GM18951 (cell line): ENCODE results near the gene ST14.
"Not testable (repeated sequence)": the region's sequence is repeated elsewhere in the genome, so short reads cannot be mapped to it uniquely, and the experiment has no call there.

Experiments used
- POLR2A ChIP-seq: IDR thresholded peaks from 4 replicates; pipeline ENCODE4 v1.6.1; 2011; ENCODE audit warnings: mild to moderate bottlenecking; ENCODE audit not compliant: insufficient read length, insufficient read depth; ENCODE audit errors: extremely low read depth
- in situ Hi-C: fragments of 300-500 bp; cut with MboI; formaldehyde crosslinking; loops from one replicate; pipeline ENCODE4 v1.12.0; 2022; ENCODE audit warnings: low sequenced_read_pairs, mixed read lengths, inconsistent platforms; ENCODE audit not compliant: unreplicated experiment

ST14 gene

DNA sequence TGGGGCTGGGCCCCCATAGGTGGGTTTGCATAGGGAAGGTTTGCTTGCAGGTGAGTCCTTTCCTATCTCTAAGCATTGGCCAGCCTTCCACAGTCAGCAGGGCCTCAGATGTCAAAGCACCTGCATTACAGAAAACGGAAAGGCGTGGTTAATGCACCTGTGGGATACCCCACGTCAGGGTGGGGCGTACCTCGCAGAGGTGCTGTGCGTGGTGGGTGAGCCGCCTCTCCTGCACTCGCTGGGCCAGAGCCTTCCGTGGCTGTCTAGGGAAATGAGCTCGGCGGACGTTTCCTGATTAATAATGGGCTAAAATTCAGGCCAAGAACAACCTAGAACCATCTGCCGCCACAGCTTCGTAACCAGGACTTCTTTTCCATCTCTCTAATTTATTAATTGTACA, 32.3 kb downstream of the ST14 start:
- in situ Hi-C loops: no loop called here
- TF ChIP-seq POLR2A: no peak

DNA sequence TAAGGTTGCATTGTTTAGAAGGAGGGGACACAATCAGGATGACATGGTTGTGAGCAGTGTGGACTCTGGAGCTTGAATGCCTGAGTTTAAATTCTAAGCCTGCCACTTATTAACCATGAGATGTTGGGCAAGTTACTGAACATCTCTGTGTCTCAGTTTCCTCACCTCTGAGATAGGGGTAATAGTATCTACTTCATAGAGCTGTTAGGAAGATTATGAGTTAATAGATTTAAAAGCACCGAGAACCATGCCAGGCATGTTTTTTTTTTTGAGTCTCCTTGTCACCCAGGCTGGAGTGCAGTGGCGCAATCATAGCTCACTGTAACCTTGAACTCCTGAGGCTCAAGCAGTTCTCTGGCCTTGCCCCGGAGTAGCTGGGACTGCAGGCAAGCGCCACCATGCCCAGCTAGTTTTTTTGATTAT, 33.3 kb downstream of the ST14 start:
- TF ChIP-seq POLR2A: no peak
- in situ Hi-C loops: no loop called here

DNA sequence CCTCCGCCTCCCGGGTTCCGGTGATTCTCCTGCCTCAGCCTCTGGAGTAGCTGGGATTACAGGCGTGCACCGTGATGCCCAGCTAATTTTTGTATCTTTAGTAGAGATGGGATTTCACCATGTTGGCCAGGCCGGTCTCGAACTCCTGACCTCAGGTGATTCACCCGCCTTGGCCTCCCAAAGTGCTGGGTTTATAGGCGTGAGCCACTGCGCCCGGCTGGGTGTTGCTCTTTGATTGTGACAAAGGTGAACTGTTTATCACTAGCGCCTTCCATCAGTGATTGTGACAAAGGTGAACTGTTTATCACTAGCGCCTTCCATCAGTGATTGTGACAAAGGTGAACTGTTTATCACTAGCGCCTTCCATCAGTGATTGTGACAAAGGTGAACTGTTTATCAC, 34.0 kb downstream of the ST14 start:
- in situ Hi-C loops: not testable (repeated sequence)

DNA sequence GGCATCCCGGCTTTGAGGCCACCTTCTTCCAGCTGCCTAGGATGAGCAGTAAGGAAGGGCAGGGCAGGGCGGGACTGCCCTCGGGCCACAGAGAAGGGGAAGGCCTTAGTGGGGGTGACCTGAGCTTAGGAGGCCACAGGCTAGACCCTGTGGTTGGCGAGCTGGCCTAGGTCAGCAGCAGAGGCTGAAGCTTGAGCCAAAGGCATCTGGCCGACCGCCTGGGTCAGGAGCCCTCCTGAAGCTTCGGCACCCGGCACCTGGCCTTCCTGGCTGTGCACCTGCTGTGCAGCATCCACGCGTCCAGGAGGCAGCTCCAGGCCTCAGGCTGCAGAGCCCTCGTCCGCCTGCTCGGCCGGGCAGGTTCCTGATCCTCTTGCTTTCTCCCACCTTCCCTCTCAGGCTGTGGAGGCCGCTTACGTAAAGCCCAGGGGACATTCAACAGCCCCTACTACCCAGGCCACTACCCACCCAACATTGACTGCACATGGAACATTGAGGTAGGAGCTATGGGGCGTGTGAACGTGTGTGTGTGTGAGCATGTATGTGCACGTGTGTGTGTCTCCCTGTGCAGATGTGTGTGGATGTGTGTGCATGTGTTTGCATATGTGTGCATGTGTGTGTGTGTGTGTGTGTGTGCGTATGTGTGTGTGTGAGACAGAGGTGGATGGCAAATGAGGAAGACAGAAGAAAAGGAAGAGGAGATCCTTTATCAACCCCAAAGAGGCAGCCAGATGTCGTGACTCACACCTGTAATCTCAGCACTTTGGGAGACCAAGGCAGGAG, 34.9 kb downstream of the ST14 start:
- no peak for TF ChIP-seq POLR2A
- in situ Hi-C loops: no loop called here

DNA sequence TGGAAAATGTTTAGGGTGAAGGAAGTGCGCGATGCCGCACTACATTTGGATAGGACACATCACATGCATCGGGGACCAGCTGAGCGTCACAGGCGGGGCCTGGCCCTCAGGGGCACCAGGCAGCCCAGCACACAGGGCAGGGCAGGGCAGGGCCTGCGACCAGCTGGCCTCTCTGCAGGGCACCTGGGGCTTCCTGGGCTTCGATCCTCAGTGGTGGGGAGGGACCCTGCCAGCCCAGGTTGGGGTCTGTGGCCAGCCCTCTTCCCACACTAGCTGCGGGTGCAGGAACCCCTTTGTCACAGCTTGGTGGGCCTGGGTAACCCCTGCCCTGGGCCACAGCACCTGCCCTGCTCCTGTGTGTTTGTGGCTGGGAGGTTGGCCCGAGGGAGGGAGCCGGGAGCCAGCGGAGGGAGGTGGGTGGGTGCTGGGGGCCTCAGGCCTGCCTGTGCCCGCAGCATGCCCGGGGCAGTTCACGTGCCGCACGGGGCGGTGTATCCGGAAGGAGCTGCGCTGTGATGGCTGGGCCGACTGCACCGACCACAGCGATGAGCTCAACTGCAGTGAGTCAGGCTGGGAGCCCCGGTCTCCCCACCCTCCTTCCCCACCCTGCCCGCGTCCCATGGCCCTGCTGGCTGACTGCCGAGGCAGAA, 37.9 kb downstream of the ST14 start:
- no peak for TF ChIP-seq POLR2A
- in situ Hi-C loops: no loop called here

DNA sequence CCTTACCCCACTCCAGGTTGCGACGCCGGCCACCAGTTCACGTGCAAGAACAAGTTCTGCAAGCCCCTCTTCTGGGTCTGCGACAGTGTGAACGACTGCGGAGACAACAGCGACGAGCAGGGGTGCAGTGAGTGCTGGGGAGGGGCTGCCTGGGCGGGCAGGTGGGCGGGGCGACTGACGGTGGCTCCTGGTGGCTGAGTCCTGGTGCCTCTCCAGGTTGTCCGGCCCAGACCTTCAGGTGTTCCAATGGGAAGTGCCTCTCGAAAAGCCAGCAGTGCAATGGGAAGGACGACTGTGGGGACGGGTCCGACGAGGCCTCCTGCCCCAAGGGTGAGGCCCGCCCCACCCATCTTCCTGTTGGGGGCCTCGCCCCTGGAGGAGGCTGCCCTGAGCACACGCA, 38.7 kb downstream of the ST14 start:
- in situ Hi-C loops: no loop called here
- no peak for TF ChIP-seq POLR2A

DNA sequence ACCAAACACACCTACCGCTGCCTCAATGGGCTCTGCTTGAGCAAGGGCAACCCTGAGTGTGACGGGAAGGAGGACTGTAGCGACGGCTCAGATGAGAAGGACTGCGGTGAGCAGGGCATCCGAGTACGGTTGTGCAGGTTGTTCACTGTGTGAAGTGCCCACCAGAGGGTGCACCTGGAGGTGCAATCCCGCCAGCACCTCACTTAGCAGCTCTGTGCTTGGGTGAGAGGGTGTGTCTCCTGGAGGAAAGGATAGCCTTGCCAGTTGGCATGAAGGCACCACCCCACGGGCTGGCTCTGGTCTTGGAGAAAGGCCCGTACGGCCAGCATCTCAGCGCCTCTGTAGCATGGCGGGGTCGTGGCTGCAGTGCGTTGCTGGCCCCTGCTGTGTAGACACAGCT, 39.4 kb downstream of the ST14 start:
- in situ Hi-C loops: no loop called here
- no peak for TF ChIP-seq POLR2A

DNA sequence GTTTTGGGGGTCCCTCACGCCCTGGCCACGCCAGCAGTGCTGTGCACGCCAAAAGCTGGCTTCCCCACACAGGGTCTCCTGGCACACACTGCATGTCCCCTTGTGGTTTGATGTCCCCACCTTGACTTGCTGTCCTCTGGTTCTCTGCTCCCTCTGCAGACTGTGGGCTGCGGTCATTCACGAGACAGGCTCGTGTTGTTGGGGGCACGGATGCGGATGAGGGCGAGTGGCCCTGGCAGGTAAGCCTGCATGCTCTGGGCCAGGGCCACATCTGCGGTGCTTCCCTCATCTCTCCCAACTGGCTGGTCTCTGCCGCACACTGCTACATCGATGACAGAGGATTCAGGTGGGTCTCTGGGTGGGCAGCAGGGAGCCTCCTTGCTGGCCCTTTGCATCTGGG, 40.2 kb downstream of the ST14 start:
- no peak for TF ChIP-seq POLR2A
- in situ Hi-C loops: loop anchor here (25.0 kb wide), 2 partner anchors 188 to 663 kb away; no protein-coding TSS in a partner anchor

DNA sequence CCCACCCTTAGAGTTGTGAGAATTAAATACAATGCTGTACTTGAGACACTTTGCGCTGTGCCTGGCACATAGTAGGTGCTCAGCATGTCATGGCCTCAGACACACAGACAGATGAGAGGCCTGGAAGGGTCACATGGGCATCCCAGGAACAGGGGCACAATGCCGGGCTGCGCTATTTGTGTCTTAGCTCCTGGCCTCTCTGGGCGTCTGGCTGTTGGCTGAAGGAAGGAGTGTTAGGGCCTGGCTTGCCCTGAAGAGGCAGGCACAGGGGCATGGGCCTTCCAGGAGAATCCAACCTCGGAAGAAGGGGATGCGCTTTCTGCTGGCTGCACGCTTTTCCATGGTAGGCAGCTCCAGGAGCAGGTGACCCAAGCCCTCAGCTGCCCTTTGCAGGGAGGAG, 41.4 kb downstream of the ST14 start:
- in situ Hi-C loops: loop anchor here (25.0 kb wide), 2 partner anchors 186 to 661 kb away; no protein-coding TSS in a partner anchor
- TF ChIP-seq POLR2A: no peak

DNA sequence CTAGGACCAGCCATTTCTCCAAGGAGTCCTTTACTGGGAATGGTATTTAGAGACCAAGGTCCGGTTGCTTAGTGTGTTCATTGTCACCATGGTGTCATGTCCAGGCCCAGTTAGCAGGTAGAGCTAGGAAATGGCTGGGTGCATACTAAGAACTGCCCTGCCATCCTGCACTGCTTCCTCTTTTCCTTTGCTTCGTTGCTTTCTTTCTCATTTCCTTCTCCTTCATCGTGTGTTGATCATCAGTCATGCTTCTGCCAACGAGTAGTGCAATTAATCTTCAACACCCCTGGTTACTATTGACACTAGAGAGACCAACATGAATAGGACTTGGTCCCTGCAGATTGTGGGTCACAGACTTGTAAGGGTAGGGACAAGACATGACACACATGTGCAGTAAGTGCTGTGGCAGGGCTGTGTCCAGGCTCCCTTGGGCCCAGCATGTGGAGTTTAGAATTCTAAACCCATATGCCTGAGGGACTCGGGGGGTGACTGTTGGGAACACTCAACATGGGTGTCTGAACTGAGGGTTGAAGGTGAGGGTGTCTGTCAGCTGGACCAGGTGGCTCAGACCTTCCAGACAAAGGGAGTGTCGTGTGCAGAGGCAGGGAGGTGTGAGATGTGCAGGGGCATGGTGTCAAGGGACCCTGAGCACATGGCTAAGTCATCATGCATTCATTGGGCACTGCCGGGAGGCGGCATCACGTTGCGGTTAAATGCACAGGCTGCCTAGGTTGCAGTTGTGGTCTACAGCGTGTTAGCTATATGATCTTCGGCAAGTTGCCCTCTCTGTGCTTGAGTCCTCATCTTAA, 42.6 kb downstream of the ST14 start:
- TF ChIP-seq POLR2A: no peak
- in situ Hi-C loops: loop anchor here (25.0 kb wide), 2 partner anchors 185 to 660 kb away; no protein-coding TSS in a partner anchor

DNA sequence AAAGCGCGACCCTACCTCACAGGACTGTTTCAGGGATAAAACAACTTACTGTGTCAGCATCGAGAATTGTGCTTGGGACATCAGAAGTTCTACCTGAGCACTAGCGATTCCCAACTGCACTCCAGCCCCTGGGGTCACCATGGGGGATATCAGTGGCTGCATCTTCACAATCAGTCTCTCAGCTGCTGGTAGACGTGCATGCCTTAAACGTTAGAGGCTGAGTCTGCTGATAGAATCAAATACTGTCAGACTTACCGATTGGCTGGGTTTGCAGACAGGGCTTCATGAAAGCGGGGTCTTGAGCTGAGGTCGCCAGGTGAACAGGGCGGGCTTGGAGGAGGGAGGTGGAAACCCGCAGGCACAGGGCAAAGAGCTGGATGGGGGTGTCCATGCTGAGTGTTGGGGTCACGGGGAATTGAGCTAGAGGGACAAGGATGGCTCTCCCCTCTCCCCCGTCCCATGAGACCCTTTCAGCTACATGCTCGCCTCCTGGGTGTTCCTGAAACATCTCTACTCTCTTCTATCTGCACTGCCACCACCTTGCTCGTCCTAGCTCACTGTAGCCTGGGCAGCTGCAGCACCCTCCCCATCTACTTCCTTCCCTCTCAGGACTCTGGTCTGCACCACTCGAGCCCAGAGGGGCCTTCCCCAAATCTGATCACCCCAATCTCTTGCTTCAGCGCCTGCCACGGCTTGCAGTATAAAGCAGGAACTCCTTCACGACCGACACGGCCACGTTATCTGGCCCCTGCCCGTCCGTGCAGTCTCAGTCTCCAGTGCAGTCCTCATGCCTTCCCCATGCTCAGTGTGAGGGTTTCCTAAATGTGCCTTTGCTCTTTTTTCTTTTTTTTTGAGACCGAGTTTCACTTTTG, 43.5 kb downstream of the ST14 start:
- in situ Hi-C loops: loop anchor here (25.0 kb wide), 2 partner anchors 184 to 659 kb away; no protein-coding TSS in a partner anchor
- no peak for TF ChIP-seq POLR2A
